BE2C (cell line): ENCODE results near the gene XCR1.

Experiments
- DNase-seq: peaks from one replicate; pipeline ENCODE4 v3.0.0-alpha.2; 2020
- H3K27me3 ChIP-seq: fragments of 250-450 bp; sonication (Bioruptor Pico); 2 replicates; pipeline ENCODE4 v1.5.1; 2020; ENCODE audit warnings: mild to moderate bottlenecking
- H3K36me3 ChIP-seq: fragments of 250-450 bp; sonication (Bioruptor Pico); 2 replicates; pipeline ENCODE4 v1.5.1; 2020; ENCODE audit warnings: mild to moderate bottlenecking
- H3K4me1 ChIP-seq: fragments of 250-450 bp; sonication (Bioruptor Pico); 2 replicates; pipeline ENCODE4 v1.5.1; 2020
- H3K4me3 ChIP-seq: 2 replicates; pipeline ENCODE4 v1.5.1; 2011; ENCODE audit warnings: low read depth, low read length
- H3K9me3 ChIP-seq: fragments of 250-450 bp; sonication (Bioruptor Pico); 2 replicates; pipeline ENCODE4 v1.5.1; 2020
- TF ChIP-seq, protein P1 (sequence below): IDR thresholded peaks from 2 replicates; pipeline ENCODE4 v1.5.1; 2012; ENCODE audit warnings: mild to moderate bottlenecking, low read depth, low read length

The XCR1 gene

DNA sequence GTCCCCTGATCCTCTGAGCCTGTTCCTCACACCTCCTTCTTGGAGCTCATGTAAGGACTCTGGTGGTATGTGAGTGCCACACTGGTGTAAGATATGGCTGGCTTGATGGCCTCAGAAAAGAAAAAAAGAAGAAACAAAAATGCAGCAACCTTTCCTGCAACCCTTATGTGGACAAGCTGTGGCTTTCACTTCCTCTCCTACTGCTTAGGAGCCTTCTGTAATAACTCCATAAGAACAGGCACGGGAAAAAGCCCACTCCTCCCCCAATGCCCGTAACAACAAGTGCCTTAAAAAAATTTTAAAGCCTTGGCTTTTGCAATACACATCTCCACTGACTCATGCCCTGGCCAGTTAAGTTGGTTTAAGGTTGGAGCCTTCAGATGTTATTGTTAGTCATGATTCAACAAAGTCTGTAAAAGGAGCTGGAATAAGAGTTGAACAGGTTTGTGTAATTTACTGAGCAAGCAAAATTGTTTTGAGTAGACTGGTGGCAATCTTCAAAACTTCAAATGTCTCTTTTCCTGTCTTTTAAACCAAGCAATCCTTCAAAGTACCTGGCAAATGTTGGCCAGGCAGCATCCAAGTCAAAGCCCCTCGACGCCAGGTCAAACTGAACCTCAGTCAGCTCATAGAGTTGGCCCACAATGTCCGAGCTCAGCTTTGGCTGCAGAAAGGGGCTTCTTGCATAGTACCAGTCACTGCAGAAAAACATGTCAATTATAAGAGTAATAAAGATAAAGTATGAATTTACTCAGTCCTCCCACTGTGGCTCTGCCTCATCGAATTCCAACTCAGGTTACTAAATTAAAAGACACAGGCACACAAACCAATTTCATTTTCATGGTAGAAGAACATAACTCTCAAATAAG, 54.5 kb downstream of the XCR1 start:
- no peak for DNase-seq
- Histone ChIP-seq H3K4me1 (no peaks in the 10 kb centered on the region), H3K4me3 (no peak overlapping the region), H3K9me3 (no peaks in the 10 kb centered on the region), H3K36me3 (no peaks in the 10 kb centered on the region), H3K27me3 (no peaks in the 10 kb centered on the region)
- TF ChIP-seq, protein P1, sequence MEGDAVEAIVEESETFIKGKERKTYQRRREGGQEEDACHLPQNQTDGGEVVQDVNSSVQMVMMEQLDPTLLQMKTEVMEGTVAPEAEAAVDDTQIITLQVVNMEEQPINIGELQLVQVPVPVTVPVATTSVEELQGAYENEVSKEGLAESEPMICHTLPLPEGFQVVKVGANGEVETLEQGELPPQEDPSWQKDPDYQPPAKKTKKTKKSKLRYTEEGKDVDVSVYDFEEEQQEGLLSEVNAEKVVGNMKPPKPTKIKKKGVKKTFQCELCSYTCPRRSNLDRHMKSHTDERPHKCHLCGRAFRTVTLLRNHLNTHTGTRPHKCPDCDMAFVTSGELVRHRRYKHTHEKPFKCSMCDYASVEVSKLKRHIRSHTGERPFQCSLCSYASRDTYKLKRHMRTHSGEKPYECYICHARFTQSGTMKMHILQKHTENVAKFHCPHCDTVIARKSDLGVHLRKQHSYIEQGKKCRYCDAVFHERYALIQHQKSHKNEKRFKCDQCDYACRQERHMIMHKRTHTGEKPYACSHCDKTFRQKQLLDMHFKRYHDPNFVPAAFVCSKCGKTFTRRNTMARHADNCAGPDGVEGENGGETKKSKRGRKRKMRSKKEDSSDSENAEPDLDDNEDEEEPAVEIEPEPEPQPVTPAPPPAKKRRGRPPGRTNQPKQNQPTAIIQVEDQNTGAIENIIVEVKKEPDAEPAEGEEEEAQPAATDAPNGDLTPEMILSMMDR = no peak

DNA sequence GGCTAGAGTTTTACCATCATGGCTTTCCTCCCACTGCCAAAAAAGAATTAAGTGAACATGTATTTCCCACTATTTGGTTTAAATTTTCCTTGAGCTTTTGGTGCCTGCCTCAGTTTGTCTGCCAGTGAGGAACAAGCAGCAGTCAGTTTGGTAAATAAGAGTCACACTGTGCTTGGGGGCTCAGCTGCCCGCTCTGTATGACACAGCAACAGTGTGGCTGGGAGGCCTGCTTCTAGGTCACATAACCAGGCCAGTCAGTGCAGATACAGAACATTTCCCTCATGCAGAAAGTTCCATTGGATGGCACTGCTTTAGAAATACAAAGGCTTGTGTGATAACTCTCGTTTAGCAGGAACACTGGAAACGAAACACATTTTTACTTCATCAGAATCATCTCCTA, 57.3 kb downstream of the XCR1 start:
- DNase-seq = no peak
- Histone ChIP-seq H3K27me3 (no peaks in the 10 kb centered on the region), H3K4me3 (no peak overlapping the region), H3K36me3 (no peaks in the 10 kb centered on the region), H3K4me1 (no peaks in the 10 kb centered on the region), H3K9me3 (no peaks in the 10 kb centered on the region)
- TF ChIP-seq, protein P1 = no peak

DNA sequence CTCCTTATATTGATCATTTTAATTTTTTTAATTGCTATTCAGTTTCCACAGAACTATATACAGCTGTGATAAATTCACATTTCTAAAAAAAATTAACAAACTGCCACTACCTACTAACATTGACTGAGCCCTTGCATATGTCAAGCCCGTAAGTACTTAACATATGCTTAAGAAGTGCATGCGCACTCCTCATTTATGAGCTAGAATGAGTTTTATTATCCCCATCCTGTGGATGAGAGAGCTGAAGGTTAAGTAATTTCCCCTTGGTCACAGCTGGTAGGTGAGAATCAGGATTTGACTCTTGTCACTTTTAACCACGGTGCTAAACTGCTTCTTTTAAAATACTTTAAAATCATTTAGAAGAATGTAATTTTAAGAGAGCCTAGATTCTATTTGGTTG, 58.2 kb downstream of the XCR1 start:
- H3K27me3 ChIP-seq = no peaks in the 10 kb centered on the region
- no peaks in the 10 kb centered on the region for H3K9me3 ChIP-seq
- H3K4me1 ChIP-seq = no peaks in the 10 kb centered on the region
- no peak for DNase-seq
- TF ChIP-seq, protein P1 = no peak
- H3K4me3 ChIP-seq = no peak overlapping the region
- H3K36me3 ChIP-seq = no peaks in the 10 kb centered on the region

- Histone ChIP-seq H3K36me3 (no peaks in the 10 kb centered on the region), H3K9me3 (no peaks in the 10 kb centered on the region), H3K4me3 (no peak overlapping the region), H3K4me1 (no peaks in the 10 kb centered on the region), H3K27me3 (no peaks in the 10 kb centered on the region)
- TF ChIP-seq, protein P1 = no peak
- no peak for DNase-seq
These were observed 58.6 kb downstream of the XCR1 start for GRCh38 chr3:45968706-45969105.

DNA sequence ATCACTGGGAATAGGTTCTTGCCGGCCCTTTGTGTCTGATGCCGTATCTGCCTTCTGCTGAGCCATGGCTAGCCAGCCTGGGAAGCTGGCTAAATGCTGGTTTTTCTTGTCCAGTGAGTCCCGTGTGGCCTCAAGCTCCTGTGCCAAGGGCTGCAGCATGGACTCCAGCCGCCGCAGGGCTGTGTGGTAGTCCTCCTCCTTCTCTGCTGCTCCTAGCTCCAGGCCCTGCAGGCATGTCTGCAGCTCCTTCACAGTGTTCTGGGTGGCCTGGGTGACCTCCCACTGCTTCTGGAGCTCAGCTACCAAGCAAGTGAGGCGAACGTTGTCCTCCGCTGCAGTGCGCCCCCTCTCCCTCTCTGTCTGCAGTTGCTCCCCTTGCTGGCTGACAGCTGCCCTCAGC, 59.1 kb downstream of the XCR1 start:
- no peak for DNase-seq
- H3K4me1 ChIP-seq = no peaks in the 10 kb centered on the region
- no peak overlapping the region for H3K4me3 ChIP-seq
- TF ChIP-seq, protein P1 = no peak
- no peaks in the 10 kb centered on the region for H3K27me3 ChIP-seq
- H3K9me3 ChIP-seq = no peaks in the 10 kb centered on the region
- H3K36me3 ChIP-seq = no peaks in the 10 kb centered on the region

DNA sequence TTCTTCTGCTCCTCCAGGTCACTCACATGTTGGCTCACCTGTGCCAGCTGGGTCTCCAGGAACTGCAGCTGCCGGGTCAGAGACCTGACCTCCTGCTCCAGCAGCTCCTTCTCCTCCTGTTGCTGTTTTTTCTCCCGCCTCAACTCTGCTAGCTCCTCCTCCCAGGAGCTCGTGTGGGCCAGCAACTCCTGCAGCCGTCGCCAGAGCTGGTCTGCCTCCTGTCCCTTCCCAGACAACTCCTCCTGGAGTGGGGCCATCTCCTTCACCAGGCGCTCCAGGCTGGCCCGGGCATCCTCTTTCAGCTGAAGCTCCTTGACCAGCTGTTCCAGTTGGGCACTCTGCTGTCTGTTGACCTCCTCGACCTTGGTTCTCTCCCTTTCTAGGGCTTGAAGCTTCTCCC, 59.6 kb downstream of the XCR1 start:
- H3K27me3 ChIP-seq = no peaks in the 10 kb centered on the region
- H3K9me3 ChIP-seq = no peaks in the 10 kb centered on the region
- H3K4me1 ChIP-seq = no peaks in the 10 kb centered on the region
- DNase-seq = no peak
- TF ChIP-seq, protein P1 = no peak
- no peak overlapping the region for H3K4me3 ChIP-seq
- H3K36me3 ChIP-seq = no peaks in the 10 kb centered on the region
